D721Med (cell line): ENCODE results near the gene TM9SF1.
"Not testable (repeated sequence)": the region's sequence is repeated elsewhere in the genome, so short reads cannot be mapped to it uniquely, and the experiment has no call there.

Experiments used
- DNase-seq: peaks from one replicate; pipeline ENCODE4 v3.0.0; 2011; ENCODE audit warnings: low spot score; ENCODE audit not compliant: insufficient read length
- FAIRE-seq: peaks from 2 replicates; lab custom pipeline; 2011; peaks lifted over from hg19 to GRCh38; lab: Jason Lieb, UNC
- TF ChIP-seq, protein P1 (sequence below): IDR thresholded peaks from 2 replicates; pipeline ENCODE4 v1.5.1; 2012; ENCODE audit warnings: mild to moderate bottlenecking, control low read depth; ENCODE audit not compliant: insufficient read depth; ENCODE audit errors: missing control alignments

The TM9SF1 gene

DNA sequence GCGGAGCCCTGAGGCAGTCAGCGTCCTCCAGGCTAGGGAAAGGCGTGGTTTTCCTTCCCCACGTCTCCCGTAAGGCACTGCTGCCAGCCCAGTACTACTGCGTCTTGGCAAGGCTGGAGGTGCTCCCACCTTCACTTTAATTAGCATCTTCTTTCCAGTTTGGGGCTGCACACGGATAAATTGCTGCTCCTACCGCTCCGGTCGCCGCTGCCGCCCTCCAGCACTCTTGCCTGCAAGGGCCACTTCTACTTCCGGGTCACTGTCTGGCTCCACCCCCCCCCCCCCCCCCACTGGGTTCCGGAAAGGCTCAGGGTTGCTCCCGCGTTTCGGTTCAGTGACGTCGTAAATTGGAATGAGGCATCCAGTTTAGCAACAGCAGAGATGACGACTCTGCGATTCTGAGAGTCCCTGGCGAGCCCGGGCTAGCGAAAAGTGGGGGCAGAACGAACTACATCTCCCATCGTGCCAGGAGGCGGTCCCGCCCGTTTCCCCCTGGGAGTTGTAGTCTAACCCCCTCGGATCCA lies 36.9 kb upstream of the TM9SF1 start, which contains the start of gene NEDD8:
NEDD8 (minus strand) TSS at position 247 of the 524 bp plus-strand sequence; CDS start at position 147, 100 bp downstream.
- FAIRE-seq (no peak), DNase-seq (peak; percentile 51)
- TF ChIP-seq, protein P1, sequence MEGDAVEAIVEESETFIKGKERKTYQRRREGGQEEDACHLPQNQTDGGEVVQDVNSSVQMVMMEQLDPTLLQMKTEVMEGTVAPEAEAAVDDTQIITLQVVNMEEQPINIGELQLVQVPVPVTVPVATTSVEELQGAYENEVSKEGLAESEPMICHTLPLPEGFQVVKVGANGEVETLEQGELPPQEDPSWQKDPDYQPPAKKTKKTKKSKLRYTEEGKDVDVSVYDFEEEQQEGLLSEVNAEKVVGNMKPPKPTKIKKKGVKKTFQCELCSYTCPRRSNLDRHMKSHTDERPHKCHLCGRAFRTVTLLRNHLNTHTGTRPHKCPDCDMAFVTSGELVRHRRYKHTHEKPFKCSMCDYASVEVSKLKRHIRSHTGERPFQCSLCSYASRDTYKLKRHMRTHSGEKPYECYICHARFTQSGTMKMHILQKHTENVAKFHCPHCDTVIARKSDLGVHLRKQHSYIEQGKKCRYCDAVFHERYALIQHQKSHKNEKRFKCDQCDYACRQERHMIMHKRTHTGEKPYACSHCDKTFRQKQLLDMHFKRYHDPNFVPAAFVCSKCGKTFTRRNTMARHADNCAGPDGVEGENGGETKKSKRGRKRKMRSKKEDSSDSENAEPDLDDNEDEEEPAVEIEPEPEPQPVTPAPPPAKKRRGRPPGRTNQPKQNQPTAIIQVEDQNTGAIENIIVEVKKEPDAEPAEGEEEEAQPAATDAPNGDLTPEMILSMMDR = no peak

DNA sequence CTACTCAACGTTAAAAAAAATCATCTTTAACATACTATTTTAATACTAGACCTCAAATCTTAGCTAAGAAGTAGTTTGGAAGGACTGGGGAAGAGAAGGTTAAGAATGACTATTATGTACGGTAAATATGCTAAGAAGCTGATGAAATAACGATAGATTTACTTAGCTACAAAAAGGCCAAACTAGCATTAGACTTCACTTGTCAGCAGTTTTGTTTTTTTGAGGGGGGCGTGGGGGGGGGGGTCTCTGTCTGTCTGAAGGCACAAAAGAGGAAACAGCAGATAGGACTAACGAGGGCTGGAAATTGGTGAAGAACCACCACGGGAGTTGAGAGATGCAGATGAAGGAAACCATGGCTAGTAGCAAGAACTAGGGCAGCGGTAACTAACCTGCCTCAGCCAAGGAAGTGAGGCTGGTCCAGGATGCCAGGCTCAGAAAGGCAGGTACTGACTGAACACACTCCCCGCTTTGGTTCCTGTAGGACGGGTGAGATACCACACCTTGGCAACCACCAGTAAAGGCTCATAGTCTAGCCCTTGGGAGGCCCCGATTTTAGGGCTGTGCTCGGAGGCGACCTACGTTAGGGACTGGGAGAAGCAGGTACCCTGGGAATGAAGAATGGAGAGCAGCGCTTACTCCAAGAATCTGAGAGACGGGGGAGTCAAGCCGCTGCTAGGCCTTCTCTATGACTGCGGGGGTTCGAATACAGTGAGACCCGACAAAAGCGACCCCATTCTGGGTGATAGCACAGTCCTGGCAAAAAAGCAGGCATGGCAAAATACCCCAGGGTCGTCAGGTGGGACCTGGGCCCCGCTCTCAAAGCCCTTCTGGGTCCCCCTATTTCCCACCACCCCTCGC lies 36.3 kb upstream of the TM9SF1 start:
- DNase-seq (peak; percentile 41), FAIRE-seq (no peak)
- TF ChIP-seq, protein P1 = no peak

DNA sequence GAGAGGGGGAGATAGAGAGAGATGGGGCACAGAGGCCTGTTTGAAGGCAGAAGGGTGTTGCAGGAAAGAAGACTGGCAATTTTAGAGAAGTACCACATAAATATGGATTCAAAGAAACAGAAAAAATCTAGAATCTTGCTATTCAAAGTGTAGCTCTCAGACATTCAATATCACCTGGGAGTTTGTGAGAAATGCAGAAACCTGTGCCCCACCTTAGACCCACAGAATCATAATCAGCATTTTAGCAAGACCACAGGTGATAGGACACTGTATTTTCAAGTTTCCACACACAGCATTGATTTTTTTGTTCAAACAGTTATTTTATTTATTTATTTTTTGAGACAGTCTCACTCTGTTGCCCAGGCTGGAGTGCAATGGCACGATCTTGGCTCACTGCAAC lies 33.7 kb upstream of the TM9SF1 start:
- DNase-seq = no peak
- TF ChIP-seq, protein P1 = no peak

DNA sequence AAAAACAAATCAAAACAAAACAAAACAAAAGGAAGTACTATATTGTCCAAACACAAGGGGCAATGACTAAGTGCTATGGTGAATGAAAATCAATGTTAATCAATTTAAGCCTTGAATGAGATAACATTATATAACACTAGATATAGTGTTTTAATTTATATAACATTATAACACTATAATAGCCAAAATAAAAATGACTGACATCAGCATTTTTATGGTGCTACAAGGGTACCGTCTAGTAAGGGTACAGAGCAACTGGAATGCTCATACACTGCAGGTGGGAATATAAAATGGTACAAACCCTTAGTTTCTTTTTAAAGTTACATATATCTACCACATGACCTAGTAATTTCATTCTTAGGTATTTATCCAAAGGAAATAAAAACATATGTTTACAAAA lies 31.2 kb upstream of the TM9SF1 start:
- no peak for FAIRE-seq

More for the DNA sequence above, 33.7 kb upstream of the TM9SF1 start:
- FAIRE-seq = no peak

DNA sequence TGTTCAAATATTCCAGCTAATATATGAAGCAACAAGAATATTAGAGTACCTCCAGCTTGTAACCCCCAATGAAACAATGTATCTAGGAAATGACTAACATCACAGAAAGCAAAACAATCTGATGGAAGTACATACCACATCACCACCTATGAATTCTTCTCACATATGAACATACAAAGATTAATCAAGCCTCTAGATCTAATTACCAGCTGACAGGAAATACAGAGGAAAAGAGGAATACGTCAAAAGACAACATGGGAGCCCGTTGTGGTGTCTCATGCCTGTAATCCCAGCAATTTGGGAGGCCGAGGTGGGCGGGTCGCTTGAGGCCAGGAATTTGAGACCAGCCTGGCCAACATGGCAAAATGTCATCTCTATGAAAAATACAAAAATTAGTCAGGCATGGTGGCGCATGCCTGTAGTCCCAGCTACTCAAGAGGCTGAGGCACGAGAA lies 29.4 kb upstream of the TM9SF1 start:
- FAIRE-seq (no peak), DNase-seq (no peak)
- TF ChIP-seq, protein P1 = no peak

More for the DNA sequence above, 31.2 kb upstream of the TM9SF1 start:
- TF ChIP-seq, protein P1 = no peak
- no peak for DNase-seq

DNA sequence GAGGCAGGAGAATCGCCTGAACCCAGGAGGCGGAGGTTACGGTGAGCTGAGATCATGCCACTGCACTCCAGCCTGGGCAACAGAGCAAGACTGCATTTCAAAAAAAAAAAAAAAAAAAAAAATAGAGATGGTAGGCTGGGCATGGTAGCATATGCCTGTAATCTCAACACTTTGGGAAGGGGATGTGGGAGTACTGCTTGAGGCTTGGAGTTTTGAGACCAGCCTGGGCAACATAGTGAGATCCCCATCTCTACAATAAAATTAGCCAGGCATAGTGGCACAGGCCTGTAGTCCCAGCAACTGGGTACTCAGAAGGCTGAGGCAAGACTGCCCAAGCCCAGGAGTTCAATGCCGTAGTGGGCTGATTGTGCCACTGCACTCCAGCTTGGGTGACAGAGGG lies 27.7 kb upstream of the TM9SF1 start:
- DNase-seq, FAIRE-seq: not testable (repeated sequence)

DNA sequence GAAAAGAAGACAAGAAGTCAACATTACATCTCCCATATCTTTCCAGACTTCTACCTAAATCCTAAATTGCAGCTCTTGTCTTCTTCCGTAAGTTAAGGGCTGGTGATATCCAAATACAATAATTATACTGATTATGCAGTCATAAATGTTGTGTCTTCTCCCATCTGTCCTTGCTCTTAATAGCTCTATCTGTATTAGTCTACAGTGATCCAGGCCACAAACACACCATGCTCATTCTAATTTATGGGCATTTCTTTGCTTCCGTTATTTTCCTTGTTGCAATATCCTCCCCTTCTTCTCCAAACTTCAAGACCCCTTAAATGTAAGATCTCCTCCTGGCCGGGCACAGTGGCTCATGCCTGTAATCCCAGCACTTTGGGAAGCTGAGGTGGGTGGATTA lies 24.3 kb upstream of the TM9SF1 start:
- no peak for FAIRE-seq
- TF ChIP-seq, protein P1 = no peak
- DNase-seq = no peak
